Measurements from ENCODE around the gene SGF29. TPM values are rescaled to one million over a fixed set of nuclear protein-coding genes. Genes with fewer than 3 reads are reported as not detected.

The SGF29 gene
- total and polyA plus RNA-seq, 9 of the 15 experiments (the other 6 are each of a cell fraction or from before 2014, with no cell fraction given) = 2.6 to 36.1 (median 21.2) TPM

DNA sequence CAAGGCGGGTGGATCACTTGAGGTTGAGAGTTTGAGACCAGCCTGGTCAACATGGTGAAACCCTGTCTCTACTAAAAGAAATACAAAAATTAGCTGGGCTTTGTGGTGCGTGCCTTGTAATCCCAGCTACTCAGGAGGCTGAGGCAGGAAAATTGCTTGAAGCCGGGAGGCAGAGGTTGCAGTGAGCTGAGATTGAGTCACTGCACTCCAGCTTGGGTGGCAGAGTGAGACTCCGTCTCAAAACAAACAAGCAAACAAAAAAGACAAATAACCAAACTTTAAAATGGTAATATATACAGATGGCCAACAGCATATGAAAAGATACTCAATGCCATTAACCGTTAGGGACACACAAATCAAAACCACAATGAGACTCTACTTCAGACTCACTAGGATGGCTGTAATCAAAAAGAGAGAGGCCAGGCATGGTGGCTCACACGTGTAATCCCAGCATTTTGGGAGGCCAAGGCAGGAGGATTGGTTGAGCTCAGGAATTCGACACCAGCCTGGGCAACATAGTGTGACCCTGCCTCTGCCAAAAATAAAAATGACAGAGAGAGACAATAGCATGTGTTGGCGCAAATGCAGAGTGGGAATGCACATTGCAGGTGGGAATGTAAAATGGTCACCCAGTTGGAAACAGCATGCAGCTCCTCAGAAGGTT, 21.9 kb downstream of the SGF29 start:
- in situ Hi-C loops (cut with MboI) (no loop called here), intact Hi-C loops (cut with micrococcal nuclease) (no loop called here)
- WGBS (ENCODE audit: insufficient coverage, low coverage, missing lambda C conversion rate) = 79% methylated on average over 8 of the region's 8 CpGs
- H3K79me2 ChIP-seq (ENCODE audit: control insufficient read depth, insufficient read depth, low read length) = no peaks in the 10 kb centered on the region; the same call in 2 of the 3 replicates
- no peaks in the 10 kb centered on the region for H3K9me1 ChIP-seq (ENCODE audit: control insufficient read depth, insufficient read depth, low read length)
- no peaks in the 10 kb centered on the region for H3K36me3 ChIP-seq (ENCODE audit: control insufficient read depth, insufficient read depth, low read length)
- H3K4me2 ChIP-seq (ENCODE audit: insufficient read depth, low read length) = no peak overlapping the region
- H3K27ac ChIP-seq (ENCODE audit: extremely low read depth, low read depth, low read length) = no peak overlapping the region
- no peak overlapping the region for H2AFZ ChIP-seq (ENCODE audit: low read depth, low read length)
- no peak overlapping the region for H3K9ac ChIP-seq (ENCODE audit: insufficient read depth in 1 of 2, low read depth in 2 of 2, low read length in 2 of 2)
- no peaks in the 10 kb centered on the region; the same call in 1 of the 2 replicates for H4K20me1 ChIP-seq (replicated peaks; ENCODE audit: control insufficient read depth, insufficient read depth, low read length)
- BruUV-seq (replicated peaks) = no TSS peak
- H3K27me3 ChIP-seq (ENCODE audit: control insufficient read depth in 2 of 2, insufficient read depth in 2 of 2, low read length in 2 of 2) = no peaks in the 10 kb centered on the region
- ATAC-seq (no peak), DNase-seq (ENCODE audit: extremely low read depth in 1 of 4, low spot score in 3 of 4) (no peak), FAIRE-seq (no peak)
- H3K9me3 ChIP-seq (replicated peaks; ENCODE audit: control insufficient read depth, insufficient read depth, low read depth, low read length) = no peaks in the 10 kb centered on the region
- H3K4me3 ChIP-seq = no peak overlapping the region
- 0 out of 5 replicates have a peak, but pooled peaks cover 0 to 3% of the 10 kb centered on the region in 2 experiments for H3K4me1 ChIP-seq (replicated peaks in 1 of 2; ENCODE audit: control insufficient read depth in 2 of 2, insufficient read depth in 2 of 2, low read length in 2 of 2)
- ChIA-PET CTCF (ENCODE audit: low intra/inter-chr PET ratio) (no interaction called here), POLR2A (no interaction called here)
- TF ChIP-seq MED1 (CRISPR knock-in tag; IDR thresholded peaks at IDR 0.05; ENCODE audit: borderline replicate concordance) (no peak), TEAD1 (CRISPR knock-in tag; IDR thresholded peaks at IDR 0.05) (no peak), MCM2 (IDR thresholded peaks at IDR 0.05; ENCODE audit: low read depth) (no peak), TGIF2 (CRISPR knock-in tag; IDR thresholded peaks at IDR 0.05) (no peak), NCOR1 (IDR thresholded peaks at IDR 0.05) (no peak), SMAD4 (CRISPR knock-in tag; conservative IDR thresholded peaks at IDR 0.05) (no peak), ZNF507 (tag; conservative IDR thresholded peaks at IDR 0.05) (no peak)
- TF ChIP-seq, protein P1, sequence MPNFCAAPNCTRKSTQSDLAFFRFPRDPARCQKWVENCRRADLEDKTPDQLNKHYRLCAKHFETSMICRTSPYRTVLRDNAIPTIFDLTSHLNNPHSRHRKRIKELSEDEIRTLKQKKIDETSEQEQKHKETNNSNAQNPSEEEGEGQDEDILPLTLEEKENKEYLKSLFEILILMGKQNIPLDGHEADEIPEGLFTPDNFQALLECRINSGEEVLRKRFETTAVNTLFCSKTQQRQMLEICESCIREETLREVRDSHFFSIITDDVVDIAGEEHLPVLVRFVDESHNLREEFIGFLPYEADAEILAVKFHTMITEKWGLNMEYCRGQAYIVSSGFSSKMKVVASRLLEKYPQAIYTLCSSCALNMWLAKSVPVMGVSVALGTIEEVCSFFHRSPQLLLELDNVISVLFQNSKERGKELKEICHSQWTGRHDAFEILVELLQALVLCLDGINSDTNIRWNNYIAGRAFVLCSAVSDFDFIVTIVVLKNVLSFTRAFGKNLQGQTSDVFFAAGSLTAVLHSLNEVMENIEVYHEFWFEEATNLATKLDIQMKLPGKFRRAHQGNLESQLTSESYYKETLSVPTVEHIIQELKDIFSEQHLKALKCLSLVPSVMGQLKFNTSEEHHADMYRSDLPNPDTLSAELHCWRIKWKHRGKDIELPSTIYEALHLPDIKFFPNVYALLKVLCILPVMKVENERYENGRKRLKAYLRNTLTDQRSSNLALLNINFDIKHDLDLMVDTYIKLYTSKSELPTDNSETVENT (CRISPR knock-in tag; IDR thresholded peaks at IDR 0.05) = no peak
- TF ChIP-seq, protein P2, sequence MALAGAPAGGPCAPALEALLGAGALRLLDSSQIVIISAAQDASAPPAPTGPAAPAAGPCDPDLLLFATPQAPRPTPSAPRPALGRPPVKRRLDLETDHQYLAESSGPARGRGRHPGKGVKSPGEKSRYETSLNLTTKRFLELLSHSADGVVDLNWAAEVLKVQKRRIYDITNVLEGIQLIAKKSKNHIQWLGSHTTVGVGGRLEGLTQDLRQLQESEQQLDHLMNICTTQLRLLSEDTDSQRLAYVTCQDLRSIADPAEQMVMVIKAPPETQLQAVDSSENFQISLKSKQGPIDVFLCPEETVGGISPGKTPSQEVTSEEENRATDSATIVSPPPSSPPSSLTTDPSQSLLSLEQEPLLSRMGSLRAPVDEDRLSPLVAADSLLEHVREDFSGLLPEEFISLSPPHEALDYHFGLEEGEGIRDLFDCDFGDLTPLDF (CRISPR knock-in tag; IDR thresholded peaks at IDR 0.05) = no peak
- TF ChIP-seq, protein P3, sequence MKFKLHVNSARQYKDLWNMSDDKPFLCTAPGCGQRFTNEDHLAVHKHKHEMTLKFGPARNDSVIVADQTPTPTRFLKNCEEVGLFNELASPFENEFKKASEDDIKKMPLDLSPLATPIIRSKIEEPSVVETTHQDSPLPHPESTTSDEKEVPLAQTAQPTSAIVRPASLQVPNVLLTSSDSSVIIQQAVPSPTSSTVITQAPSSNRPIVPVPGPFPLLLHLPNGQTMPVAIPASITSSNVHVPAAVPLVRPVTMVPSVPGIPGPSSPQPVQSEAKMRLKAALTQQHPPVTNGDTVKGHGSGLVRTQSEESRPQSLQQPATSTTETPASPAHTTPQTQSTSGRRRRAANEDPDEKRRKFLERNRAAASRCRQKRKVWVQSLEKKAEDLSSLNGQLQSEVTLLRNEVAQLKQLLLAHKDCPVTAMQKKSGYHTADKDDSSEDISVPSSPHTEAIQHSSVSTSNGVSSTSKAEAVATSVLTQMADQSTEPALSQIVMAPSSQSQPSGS (CRISPR knock-in tag; IDR thresholded peaks at IDR 0.05) = no peak
